Dendritic cell treated with granulocyte-macrophage colony-stimulating factor and Interleukin-4, amounts not matched to agents 40 ng/mL and 50 ng/mL, for 4 days (primary cell): ENCODE data around the gene ORMDL3.
A peak's percentile ranks its signal among the peaks of the same experiment; 100 is the strongest.
"Not testable (repeated sequence)": the region's sequence is repeated elsewhere in the genome, so short reads cannot be mapped to it uniquely, and the experiment has no call there.

ENCODE experiments used
- H3K27ac Mint-ChIP-seq: one replicate; pipeline ENCODE4 v1.8.0; 2022; ENCODE audit warnings: mild to moderate bottlenecking, mixed read lengths
- H3K27me3 Mint-ChIP-seq: one replicate; pipeline ENCODE4 v1.8.0; 2022; ENCODE audit warnings: mild to moderate bottlenecking, mixed read lengths
- H3K36me3 Mint-ChIP-seq: one replicate; pipeline ENCODE4 v1.8.0; 2022; ENCODE audit warnings: low read depth, mixed read lengths
- H3K4me1 Mint-ChIP-seq: one replicate; pipeline ENCODE4 v1.8.0; 2022; ENCODE audit warnings: low read depth, mixed read lengths
- H3K4me3 Mint-ChIP-seq: one replicate; pipeline ENCODE4 v1.8.0; 2022; ENCODE audit warnings: mild to moderate bottlenecking, moderate library complexity, mixed read lengths
- H3K9me3 Mint-ChIP-seq: one replicate; pipeline ENCODE4 v1.8.0; 2022; ENCODE audit warnings: mixed read lengths
- intact Hi-C: fragments of 100-400 bp; cut with micrococcal nuclease; formaldehyde crosslinking; loops from one replicate; pipeline ENCODE4 v1.15.0; 2022

Gene ORMDL3

GRCh38 chr17:39960524-39961041 is 33.2 kb upstream of the ORMDL3 start:
- H3K9me3 Mint-ChIP-seq = no peaks in the 10 kb centered on the region
- H3K27ac Mint-ChIP-seq = peak overlapping the region; percentile 87
- intact Hi-C loops = no loop called here
- no peaks in the 10 kb centered on the region for H3K36me3 Mint-ChIP-seq
- H3K4me1 Mint-ChIP-seq = peaks cover 52% of the 10 kb centered on the region
- peaks cover 12% of the 10 kb centered on the region for H3K27me3 Mint-ChIP-seq
- H3K4me3 Mint-ChIP-seq = no peak overlapping the region

DNA sequence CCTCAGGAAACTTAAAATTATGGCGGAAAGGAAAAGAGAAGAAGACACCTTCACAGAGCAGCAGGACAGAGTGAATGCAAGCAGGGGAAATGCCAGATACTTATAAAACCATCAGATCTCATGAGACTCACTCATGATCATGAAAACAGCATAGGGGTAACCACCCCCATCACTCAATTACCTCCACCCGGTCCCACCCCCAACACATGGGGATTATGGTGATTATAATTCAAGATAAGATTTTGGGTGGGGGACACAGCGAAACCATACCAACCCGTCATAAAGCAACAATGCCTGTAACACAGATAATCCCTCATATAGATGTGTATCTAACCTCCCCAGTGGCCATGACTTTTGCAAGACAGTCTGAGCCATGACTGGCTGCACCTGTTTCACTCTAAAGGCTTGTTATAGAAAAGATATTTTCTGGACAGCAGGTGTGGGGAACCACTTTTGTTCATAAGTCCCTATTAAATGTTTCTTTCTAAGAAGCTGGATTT is 28.4 kb upstream of the ORMDL3 start:
- H3K4me3 Mint-ChIP-seq = no peak overlapping the region
- no peaks in the 10 kb centered on the region for H3K9me3 Mint-ChIP-seq
- H3K27ac Mint-ChIP-seq = no peak overlapping the region
- peaks cover 18% of the 10 kb centered on the region for H3K27me3 Mint-ChIP-seq
- H3K4me1 Mint-ChIP-seq = peaks cover 56% of the 10 kb centered on the region
- no peaks in the 10 kb centered on the region for H3K36me3 Mint-ChIP-seq
- intact Hi-C loops = no loop called here

DNA sequence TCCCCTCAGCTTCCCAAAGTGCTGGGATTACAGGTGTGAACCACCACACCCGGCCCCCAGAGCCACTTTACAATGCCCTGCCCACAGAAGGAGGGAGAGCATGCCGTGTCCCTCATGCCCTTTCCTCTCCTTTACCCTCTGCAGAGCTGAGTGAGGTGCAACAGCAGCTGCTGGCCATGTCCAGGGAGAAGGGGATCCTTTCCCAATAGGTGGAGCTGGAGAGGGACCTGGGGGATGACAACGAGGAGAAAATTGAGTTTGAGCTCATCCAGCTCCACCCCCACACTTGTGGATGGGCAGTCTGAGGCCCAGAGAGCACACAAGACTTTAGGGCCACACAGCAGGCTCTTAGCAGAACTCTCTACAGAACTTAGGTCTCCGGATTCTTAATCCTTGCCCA is 27.5 kb upstream of the ORMDL3 start:
- intact Hi-C loops = no loop called here
- Mint-ChIP-seq H3K27me3 (peaks cover 24% of the 10 kb centered on the region), H3K9me3 (no peaks in the 10 kb centered on the region), H3K36me3 (no peaks in the 10 kb centered on the region), H3K4me1 (peaks cover 58% of the 10 kb centered on the region), H3K4me3 (no peak overlapping the region), H3K27ac (no peak overlapping the region)

GRCh38 chr17:39953471-39953888 is 26.1 kb upstream of the ORMDL3 start:
- no peaks in the 10 kb centered on the region for H3K36me3 Mint-ChIP-seq
- no peaks in the 10 kb centered on the region for H3K9me3 Mint-ChIP-seq
- peaks cover 24% of the 10 kb centered on the region for H3K27me3 Mint-ChIP-seq
- intact Hi-C loops = loop anchor here (1.0 to 2.0 kb wide), 2 partner anchors 27 kb away; partner anchors contain the start of genes LRRC3C, ORMDL3 and PSMD3
- H3K4me3 Mint-ChIP-seq = peak overlapping the region; percentile 67
- H3K4me1 Mint-ChIP-seq = peaks cover 60% of the 10 kb centered on the region
- H3K27ac Mint-ChIP-seq = peak overlapping the region; percentile 82

DNA sequence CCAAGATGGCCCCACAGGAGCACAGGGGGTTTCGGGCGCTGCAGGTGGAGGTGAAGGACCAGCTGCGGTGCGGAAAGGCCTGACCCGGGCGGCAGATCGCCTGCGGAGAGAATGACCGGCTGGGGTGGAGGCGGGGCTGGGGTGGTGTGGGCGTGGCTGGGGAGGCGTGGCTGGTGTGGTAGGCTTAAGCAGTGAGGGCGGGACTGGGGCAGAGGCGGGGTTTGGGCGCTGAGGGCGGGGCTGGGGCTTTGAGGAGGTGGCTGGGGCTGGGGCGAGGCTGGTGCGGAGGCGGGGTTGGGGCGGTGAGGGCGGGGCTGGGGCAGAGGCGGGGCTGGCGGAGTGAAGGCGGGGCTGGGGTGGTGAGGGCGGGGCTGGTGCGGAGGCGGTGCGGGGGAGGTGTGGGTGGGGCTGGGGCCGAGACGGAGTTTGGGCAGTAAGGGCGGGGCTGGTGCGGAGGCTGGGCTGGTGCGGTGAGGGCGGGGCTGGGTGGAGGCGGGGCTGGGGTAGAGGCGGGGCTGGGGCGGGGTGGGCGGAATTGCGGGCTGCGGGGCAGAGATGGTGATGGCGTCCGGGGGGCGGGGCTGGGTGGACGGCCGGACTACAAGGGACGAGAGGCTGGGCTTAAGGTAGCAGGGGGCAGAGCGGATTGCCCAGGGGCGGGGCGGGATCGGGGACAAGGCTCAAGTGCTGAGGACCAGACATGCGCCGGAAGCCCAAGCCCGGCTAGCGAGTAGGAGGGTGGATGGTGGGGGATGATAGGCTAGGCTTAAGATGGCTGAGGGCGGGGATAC is 25.5 kb upstream of the ORMDL3 start:
- peaks cover 58% of the 10 kb centered on the region for H3K4me1 Mint-ChIP-seq
- no peaks in the 10 kb centered on the region for H3K9me3 Mint-ChIP-seq
- intact Hi-C loops = loop anchor here (1.0 to 2.0 kb wide), 2 partner anchors 26 to 27 kb away; partner anchors contain the start of genes LRRC3C, ORMDL3 and PSMD3
- H3K27me3 Mint-ChIP-seq = peaks cover 24% of the 10 kb centered on the region
- peak overlapping the region; percentile 72 for H3K4me3 Mint-ChIP-seq
- H3K27ac Mint-ChIP-seq = peak overlapping the region; percentile 85
- H3K36me3 Mint-ChIP-seq = no peaks in the 10 kb centered on the region

DNA sequence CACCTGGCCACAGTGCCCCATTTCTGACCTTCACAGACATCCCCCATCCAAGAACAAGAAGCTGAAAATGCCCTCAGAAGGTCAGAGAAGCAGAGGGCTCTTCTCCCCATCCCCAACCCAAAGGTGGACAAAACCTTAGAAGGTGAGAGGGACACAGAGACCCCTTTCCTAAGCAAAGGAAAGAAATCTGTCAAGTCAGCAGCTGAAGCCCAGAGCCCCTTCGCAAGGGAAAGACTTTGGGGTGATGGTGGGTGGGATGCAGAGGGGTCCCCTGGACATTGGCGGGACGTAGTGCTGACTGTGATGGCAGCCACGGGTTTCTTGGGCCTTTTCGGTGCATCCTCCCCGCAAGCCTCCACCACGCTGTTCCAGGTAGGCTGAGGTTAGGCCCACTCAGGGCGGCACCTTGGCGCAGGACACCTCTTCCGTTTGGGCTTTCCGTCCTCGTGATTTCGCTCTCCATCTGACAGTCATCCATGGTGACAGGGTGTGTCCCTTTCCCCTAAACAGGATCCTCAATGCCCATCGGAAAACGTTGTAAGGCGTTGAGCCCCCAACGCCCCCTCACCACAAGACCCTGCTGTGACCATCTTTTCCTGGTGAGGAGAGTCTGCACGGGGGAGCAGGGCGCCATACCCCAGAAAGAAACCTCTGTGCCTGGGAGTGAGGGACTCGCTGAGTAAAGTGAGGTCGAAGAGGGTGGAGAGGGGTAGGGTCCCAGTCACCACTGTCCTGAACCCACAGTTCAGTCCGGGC is 24.7 kb upstream of the ORMDL3 start:
- Mint-ChIP-seq H3K9me3 (no peaks in the 10 kb centered on the region), H3K27me3 (peaks cover 20% of the 10 kb centered on the region), H3K4me1 (peaks cover 58% of the 10 kb centered on the region), H3K4me3 (peak overlapping the region; percentile 72), H3K27ac (peak overlapping the region; percentile 85), H3K36me3 (no peaks in the 10 kb centered on the region)
- intact Hi-C loops = loop anchor here (2.0 kb wide), 1 partner anchor 25 kb away; the partner anchor contains the start of genes LRRC3C and ORMDL3

GRCh38 chr17:39950871-39951348 is 23.5 kb upstream of the ORMDL3 start:
- Mint-ChIP-seq H3K4me3 (no peak overlapping the region), H3K9me3 (no peaks in the 10 kb centered on the region), H3K4me1 (peaks cover 58% of the 10 kb centered on the region), H3K36me3 (no peaks in the 10 kb centered on the region), H3K27ac (no peak overlapping the region), H3K27me3 (peaks cover 22% of the 10 kb centered on the region)
- intact Hi-C loops = no loop called here

DNA sequence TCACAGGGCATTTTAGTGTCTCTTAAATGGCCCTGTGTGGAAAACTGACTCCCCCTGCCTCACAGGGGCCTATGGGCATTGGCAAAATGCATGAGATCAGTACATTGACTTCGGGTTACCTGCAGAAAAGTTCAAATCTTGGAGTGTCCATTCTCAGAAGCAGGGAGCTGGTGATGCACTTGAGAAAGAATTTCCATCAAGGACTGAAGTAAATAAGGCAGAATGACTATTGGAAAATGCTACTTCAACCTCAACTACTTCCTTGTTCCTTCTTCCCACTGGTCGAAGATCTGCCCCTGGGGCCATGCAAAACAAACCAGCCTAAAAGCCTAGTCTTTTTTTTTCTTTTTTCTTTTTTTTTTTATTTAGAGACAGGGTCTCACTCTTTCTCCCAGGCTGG is 21.6 kb upstream of the ORMDL3 start:
- intact Hi-C loops = no loop called here
- Mint-ChIP-seq H3K4me3 (no peak overlapping the region), H3K4me1 (peaks cover 48% of the 10 kb centered on the region), H3K27ac (peak overlapping the region; percentile 32), H3K9me3 (no peaks in the 10 kb centered on the region), H3K36me3 (no peaks in the 10 kb centered on the region), H3K27me3 (peaks cover 28% of the 10 kb centered on the region)

GRCh38 chr17:39948489-39948828 is 21.1 kb upstream of the ORMDL3 start:
- H3K9me3 Mint-ChIP-seq, H3K36me3 Mint-ChIP-seq, H3K27ac Mint-ChIP-seq, H3K4me3 Mint-ChIP-seq, intact Hi-C loops: not testable (repeated sequence)
- Mint-ChIP-seq H3K4me1 (peaks cover 44% of the 10 kb centered on the region), H3K27me3 (peaks cover 29% of the 10 kb centered on the region)

GRCh38 chr17:39946551-39947330 is 19.3 kb upstream of the ORMDL3 start:
- intact Hi-C loops = no loop called here
- no peaks in the 10 kb centered on the region for H3K36me3 Mint-ChIP-seq
- no peak overlapping the region for H3K27ac Mint-ChIP-seq
- peaks cover 6% of the 10 kb centered on the region for H3K9me3 Mint-ChIP-seq
- H3K4me1 Mint-ChIP-seq = peaks cover 45% of the 10 kb centered on the region
- no peak overlapping the region for H3K4me3 Mint-ChIP-seq
- H3K27me3 Mint-ChIP-seq = peaks cover 34% of the 10 kb centered on the region

DNA sequence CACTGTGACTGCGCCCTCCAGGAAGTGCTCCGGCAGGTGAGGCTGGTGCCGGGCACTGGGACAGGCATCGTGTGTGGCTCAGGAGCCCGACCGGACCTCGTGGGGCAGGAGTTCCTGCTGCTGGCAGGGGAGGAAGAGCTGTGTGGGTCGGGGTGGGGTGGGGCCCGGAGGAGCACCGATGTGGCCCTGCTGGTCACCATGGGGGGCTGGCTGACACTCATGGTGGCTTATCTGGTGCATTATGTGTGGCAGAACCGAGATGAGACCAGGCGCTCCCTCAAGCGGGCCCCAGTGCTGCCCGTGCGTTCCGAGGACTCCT is 17.0 kb upstream of the ORMDL3 start:
- no peaks in the 10 kb centered on the region for H3K36me3 Mint-ChIP-seq
- no peak overlapping the region for H3K27ac Mint-ChIP-seq
- H3K4me3 Mint-ChIP-seq = no peak overlapping the region
- H3K9me3 Mint-ChIP-seq = peaks cover 6% of the 10 kb centered on the region
- intact Hi-C loops = no loop called here
- H3K27me3 Mint-ChIP-seq = peaks cover 22% of the 10 kb centered on the region
- H3K4me1 Mint-ChIP-seq = peaks cover 30% of the 10 kb centered on the region

DNA sequence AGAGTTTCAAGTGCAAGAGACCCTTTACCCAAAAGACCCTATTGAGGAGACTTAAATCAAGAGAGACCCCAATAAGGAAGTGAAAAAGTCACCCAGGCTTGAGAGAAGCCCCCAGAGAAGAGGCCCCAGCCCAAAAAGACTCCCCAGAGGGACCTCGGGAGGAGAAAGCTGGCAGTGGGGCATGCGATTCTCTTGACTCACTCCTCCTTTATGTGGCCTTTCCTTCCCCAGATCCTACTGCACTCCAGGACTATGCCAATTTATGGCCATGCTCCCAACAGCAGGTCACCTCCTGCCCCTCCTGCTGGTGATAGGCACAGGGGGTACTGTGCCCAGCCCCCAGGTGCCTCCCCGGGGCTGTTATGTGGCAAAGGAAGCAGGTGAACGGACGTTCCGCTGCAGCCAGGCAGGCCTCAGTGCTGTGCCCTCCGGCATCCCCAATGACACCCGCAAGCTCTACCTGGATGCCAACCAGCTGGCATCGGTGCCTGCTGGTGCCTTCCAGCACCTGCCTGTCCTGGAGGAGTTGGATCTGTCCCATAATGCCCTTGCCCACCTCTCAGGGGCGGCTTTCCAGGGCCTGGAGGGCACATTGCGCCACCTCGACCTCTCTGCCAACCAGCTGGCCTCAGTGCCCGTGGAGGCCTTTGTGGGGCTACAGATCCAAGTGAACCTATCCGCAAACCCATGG is 16.4 kb upstream of the ORMDL3 start:
- Mint-ChIP-seq H3K27ac (no peak overlapping the region), H3K4me1 (peaks cover 25% of the 10 kb centered on the region), H3K9me3 (peaks cover 6% of the 10 kb centered on the region), H3K36me3 (no peaks in the 10 kb centered on the region), H3K4me3 (no peak overlapping the region), H3K27me3 (peaks cover 24% of the 10 kb centered on the region)
- intact Hi-C loops = no loop called here
